Keratinocyte (primary cell): ENCODE results near the gene IRF2BP2. TPM values are rescaled to one million over a fixed set of nuclear protein-coding genes. Genes with fewer than 3 reads are reported as not detected.

ENCODE experiments used
- DNase-seq: peaks from one replicate; pipeline ENCODE4 v3.0.0-alpha.2; 2011; ENCODE audit warnings: low read depth, missing footprints, low spot score
- FAIRE-seq: peaks from 2 replicates; lab custom pipeline; 2011; peaks lifted over from hg19 to GRCh38; lab: Jason Lieb, UNC
- H2AFZ ChIP-seq: 2 replicates; pipeline ENCODE4 v1.6.0; 2012; ENCODE audit warnings: low read length, control low read depth, inconsistent platforms; ENCODE audit not compliant: control insufficient read depth
- H3K27ac ChIP-seq: 2 replicates; pipeline ENCODE4 v1.5.1; 2011; ENCODE audit warnings: low read length; ENCODE audit not compliant: control insufficient read depth, insufficient read depth
- H3K27me3 ChIP-seq: 3 replicates; pipeline ENCODE4 v1.6.0; 2011; ENCODE audit warnings: low read length; ENCODE audit not compliant: control insufficient read depth, insufficient read depth; ENCODE audit errors: extremely low read depth
- H3K36me3 ChIP-seq, 2 experiments: 2 replicates in 1 of 2; 3 replicates in 1 of 2; pipeline ENCODE4 v1.5.1; 2011; ENCODE audit warnings: low read length in 2 of 2, mild to moderate bottlenecking in 1 of 2; ENCODE audit not compliant: control insufficient read depth in 2 of 2, insufficient read depth in 2 of 2; ENCODE audit errors: extremely low read depth in 1 of 2
- H3K4me1 ChIP-seq: 3 replicates; pipeline ENCODE4 v1.5.1; 2011; ENCODE audit warnings: low read length; ENCODE audit not compliant: control insufficient read depth, insufficient read depth; ENCODE audit errors: extremely low read depth
- H3K4me2 ChIP-seq: 3 replicates; pipeline ENCODE4 v1.6.0; 2011; ENCODE audit warnings: low read depth, low read length; ENCODE audit not compliant: control insufficient read depth, insufficient read depth; ENCODE audit errors: extremely low read depth
- H3K4me3 ChIP-seq, 3 experiments: fragments of 200-600 bp in 1 of 3; sonication (generic) in 1 of 3; 2 replicates in 2 of 3; 3 replicates in 1 of 3; pipeline ENCODE4 v1.5.1; 2011 to 2016; ENCODE audit warnings: low read length in 3 of 3, mild to moderate bottlenecking in 3 of 3, control low read depth in 2 of 3, inconsistent platforms in 1 of 3, low read depth in 1 of 3, mixed read lengths in 1 of 3, mixed run types in 1 of 3, moderate library complexity in 1 of 3; ENCODE audit not compliant: control insufficient read depth in 2 of 3, insufficient read depth in 2 of 3; ENCODE audit errors: extremely low read depth in 1 of 3
- H3K79me2 ChIP-seq: 2 replicates; pipeline ENCODE4 v1.6.0; 2012; ENCODE audit warnings: low read length; ENCODE audit not compliant: control insufficient read depth, insufficient read depth
- H3K9ac ChIP-seq: 3 replicates; pipeline ENCODE4 v1.6.0; 2011; ENCODE audit warnings: low read length; ENCODE audit not compliant: control insufficient read depth, insufficient read depth; ENCODE audit errors: extremely low read depth
- H3K9me1 ChIP-seq: 3 replicates; pipeline ENCODE4 v1.6.0; 2011; ENCODE audit warnings: low read length; ENCODE audit not compliant: control insufficient read depth, insufficient read depth; ENCODE audit errors: extremely low read depth
- H3K9me3 ChIP-seq: 2 replicates; pipeline ENCODE4 v1.5.1; 2012; ENCODE audit warnings: low read depth, low read length; ENCODE audit not compliant: control insufficient read depth
- H4K20me1 ChIP-seq: 3 replicates; pipeline ENCODE4 v1.6.0; 2011; ENCODE audit warnings: low read length; ENCODE audit not compliant: control insufficient read depth, insufficient read depth; ENCODE audit errors: extremely low read depth
- CTCF ChIP-seq, 3 experiments: IDR thresholded peaks in 1 of 3; conservative IDR thresholded peaks in 1 of 3; optimal IDR thresholded peaks in 1 of 3; 2 replicates in 2 of 3; 3 replicates in 1 of 3; pipeline versions ENCODE3 to v1.5.1; 2011; ENCODE audit warnings: low read length in 3 of 3, mild to moderate bottlenecking in 3 of 3, moderate library complexity in 2 of 3, control low read depth in 1 of 3, inconsistent platforms in 1 of 3; ENCODE audit not compliant: insufficient read depth in 2 of 3; ENCODE audit errors: extremely low read depth in 1 of 3
- EZH2 ChIP-seq: IDR thresholded peaks from one replicate; pipeline ENCODE4 v1.6.1; 2012; ENCODE audit warnings: inconsistent platforms, mild to moderate bottlenecking, low read length, moderate library complexity
- dilution Hi-C: fragments of 300-500 bp; cut with MboI; formaldehyde crosslinking; loops from one replicate; pipeline ENCODE4 v1.7.0; 2020; ENCODE audit warnings: low sequenced_read_pairs; ENCODE audit not compliant: extremely low pct_ligation_motif_present
- polyA plus RNA-seq, 5 experiments: library from polyadenylated mRNA; depleted of rRNA in 3 of 5; stranded (reverse) in 3 of 5; stranded (forward) in 1 of 5; unstranded in 1 of 5; fragments of >200 nt; gene quantifications; 1 replicate in 1 of 5; 2 replicates in 3 of 5; 3 replicates in 1 of 5; pipeline versions ENCODE4 v1.2.1 to v1.2.3, GENCODE V29; 2011 to 2012; ENCODE audit warnings: missing spikeins in 2 of 5, low read depth in 1 of 5, low replicate concordance in 1 of 5

Gene IRF2BP2
- polyA plus RNA-seq, 1 donor (not counting 4 experiments of a cell fraction or from before 2014, with no cell fraction given), result 29.9 TPM

GRCh38 chr1:234612352-234613127, 2.6 kb upstream of the IRF2BP2 start:
- H4K20me1 ChIP-seq, result no peaks in the 10 kb centered on the region
- no peak for TF ChIP-seq EZH2
- TF ChIP-seq CTCF (optimal IDR thresholded peaks at IDR 0.05 in 1 of 3, IDR thresholded peaks at IDR 0.05 in 1 of 3, conservative IDR thresholded peaks at IDR 0.05 in 1 of 3; ENCODE audit: extremely low read depth in 1 of 3, insufficient read depth in 2 of 3, low read length in 3 of 3), result no peak
- H3K9ac ChIP-seq, result peak overlapping the region; percentile 99
- FAIRE-seq (peak; percentile 71), DNase-seq (peak; percentile 97)
- peak overlapping the region; percentile 96 for H3K4me2 ChIP-seq
- peak overlapping the region; percentile 5 to 50 (median 45) for H3K4me3 ChIP-seq
- dilution Hi-C loops, result no loop called here
- peaks cover 18% of the 10 kb centered on the region for H3K79me2 ChIP-seq
- no peaks in the 10 kb centered on the region for H3K9me3 ChIP-seq
- peaks cover 54% of the 10 kb centered on the region for H3K4me1 ChIP-seq
- no peak overlapping the region for H2AFZ ChIP-seq
- no peaks in the 10 kb centered on the region for H3K9me1 ChIP-seq
- no peaks in the 10 kb centered on the region for H3K27me3 ChIP-seq
- H3K27ac ChIP-seq, result peak overlapping the region; percentile 100
- peaks cover 3 to 8% of the 10 kb centered on the region in 2 experiments for H3K36me3 ChIP-seq

DNA sequence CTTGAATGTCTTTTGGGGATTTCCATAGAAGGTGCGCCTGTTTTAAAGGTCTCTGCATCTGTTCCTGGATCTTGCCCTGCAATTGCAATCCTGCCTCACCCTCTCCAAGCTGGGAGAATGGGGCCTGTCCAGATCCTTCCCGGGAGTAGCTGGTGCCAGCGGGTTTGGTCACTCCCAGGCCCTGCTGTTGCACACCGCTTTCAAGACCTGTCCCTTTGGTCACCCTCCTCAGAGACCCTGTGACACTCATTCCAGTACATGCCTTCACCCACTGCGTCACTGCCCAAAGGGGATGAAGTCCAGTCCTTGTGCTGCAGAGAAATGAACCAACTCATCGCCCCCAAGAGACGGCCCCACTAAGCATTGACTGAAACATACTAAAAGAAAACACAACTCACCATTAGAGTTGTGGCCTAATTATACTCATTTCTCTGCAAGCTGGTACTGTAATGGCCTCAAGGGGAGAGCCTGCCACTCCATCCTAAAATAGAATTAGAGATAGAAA, 1.9 kb upstream of the IRF2BP2 start:
- H3K4me2 ChIP-seq, result peak overlapping the region; percentile 96
- H3K9me1 ChIP-seq, result no peaks in the 10 kb centered on the region
- peaks cover 47% of the 10 kb centered on the region for H3K4me1 ChIP-seq
- peaks cover 24% of the 10 kb centered on the region for H3K79me2 ChIP-seq
- DNase-seq (no peak), FAIRE-seq (no peak)
- no peak overlapping the region for H2AFZ ChIP-seq
- H3K27me3 ChIP-seq, result no peaks in the 10 kb centered on the region
- peak overlapping the region in 2 of 3 experiments; percentile 44 to 50 for H3K4me3 ChIP-seq
- peaks cover 6% of the 10 kb centered on the region for H4K20me1 ChIP-seq
- peak overlapping the region; percentile 100 for H3K27ac ChIP-seq
- H3K9ac ChIP-seq, result peak overlapping the region; percentile 99
- dilution Hi-C loops, result no loop called here
- H3K36me3 ChIP-seq, result peaks cover 8 to 14% of the 10 kb centered on the region in 2 experiments
- H3K9me3 ChIP-seq, result no peaks in the 10 kb centered on the region
- no peak for TF ChIP-seq EZH2
- TF ChIP-seq CTCF (optimal IDR thresholded peaks at IDR 0.05 in 1 of 3, IDR thresholded peaks at IDR 0.05 in 1 of 3, conservative IDR thresholded peaks at IDR 0.05 in 1 of 3; ENCODE audit: extremely low read depth in 1 of 3, insufficient read depth in 2 of 3, low read length in 3 of 3), result no peak
